A204.1 (cell line): Measurements from ENCODE around the gene DNMT3A.

Experiments used
- FAIRE-seq: peaks from 2 replicates; lab custom pipeline; 2012; peaks lifted over from hg19 to GRCh38; lab: Jason Lieb, UNC

DNMT3A gene

GRCh38 chr2:25343187-25343825 is 1.6 kb upstream of the DNMT3A start:
- FAIRE-seq = no peak

DNA sequence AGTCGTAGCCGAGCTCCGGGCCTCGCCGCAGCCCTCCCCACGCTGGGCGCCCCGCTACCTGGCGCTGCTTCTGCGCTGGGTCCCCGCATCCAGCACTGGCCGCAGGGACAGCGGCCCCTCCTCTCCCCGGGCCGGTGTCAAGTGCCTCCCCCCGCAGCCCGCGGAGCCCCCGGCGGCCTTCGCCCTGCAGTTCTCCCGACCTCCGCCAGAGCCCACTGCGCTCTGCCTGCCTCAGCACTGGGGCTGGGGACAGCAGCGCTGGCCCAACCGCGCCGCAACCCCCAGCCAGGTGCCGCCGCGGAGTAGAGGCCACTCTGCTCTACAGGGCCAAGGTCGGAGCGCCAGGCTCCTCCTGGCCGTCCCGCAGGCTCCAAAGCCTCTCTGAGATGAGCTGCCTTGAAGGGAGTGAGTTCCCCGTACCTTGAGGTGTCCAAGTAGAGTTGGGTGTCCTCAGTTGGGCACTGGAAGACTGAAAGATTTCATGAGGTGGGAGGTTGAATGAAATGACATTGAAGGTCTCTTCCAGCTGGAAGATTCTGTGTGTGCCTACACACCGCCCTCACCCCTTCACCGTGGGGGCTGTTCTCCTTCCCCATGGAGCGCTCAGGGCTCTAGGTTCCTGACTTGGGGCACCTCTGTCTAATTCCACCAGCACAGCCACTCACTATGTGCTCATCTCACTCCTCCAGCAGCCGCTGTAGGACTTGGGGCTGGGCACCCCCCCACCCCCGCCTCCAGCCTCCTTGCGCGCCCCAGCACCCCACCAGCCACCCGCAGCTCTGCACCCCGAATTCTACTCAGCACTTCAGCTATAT is 854 bp upstream of the DNMT3A start:
- FAIRE-seq = no peak

DNA sequence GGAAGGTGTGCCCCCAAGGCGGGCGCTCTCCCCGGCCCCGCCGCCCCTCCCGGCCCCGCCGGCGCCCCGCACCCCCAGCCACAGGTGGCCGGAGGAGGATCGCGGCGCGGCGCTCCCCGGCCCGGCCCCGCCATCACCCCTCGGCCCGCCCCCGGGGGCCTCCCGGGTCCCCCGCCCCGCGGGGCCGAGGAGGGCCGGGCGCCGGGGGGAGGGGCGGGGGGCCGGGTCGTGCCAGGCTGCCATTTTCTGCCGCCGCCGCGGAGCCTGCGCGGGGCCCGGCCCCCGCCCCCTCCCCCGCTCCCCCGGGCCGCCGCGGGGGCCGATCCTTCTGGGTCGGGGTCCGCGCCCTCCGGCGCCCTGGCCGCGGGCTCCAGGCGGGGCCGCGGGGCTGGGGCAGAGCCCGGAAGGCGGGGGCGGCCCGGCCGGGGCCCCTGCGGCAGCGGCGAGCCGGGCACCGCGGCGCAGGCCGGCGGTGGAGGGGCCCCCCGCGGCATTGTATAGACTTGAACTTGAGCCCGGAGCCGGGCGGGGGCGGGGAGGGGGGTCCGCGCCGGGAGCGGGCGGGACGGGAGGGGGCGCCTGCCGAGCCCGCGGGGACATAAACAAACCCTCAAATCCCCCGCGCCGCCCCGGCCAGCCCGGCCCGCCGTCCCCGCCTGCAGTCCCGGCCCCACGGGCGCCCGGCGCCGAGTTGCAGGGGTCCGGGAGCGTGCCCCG is 556 bp downstream of the DNMT3A start:
- no peak for FAIRE-seq

GRCh38 chr2:25340181-25340921 is 1.4 kb downstream of the DNMT3A start:
- FAIRE-seq = no peak

DNA sequence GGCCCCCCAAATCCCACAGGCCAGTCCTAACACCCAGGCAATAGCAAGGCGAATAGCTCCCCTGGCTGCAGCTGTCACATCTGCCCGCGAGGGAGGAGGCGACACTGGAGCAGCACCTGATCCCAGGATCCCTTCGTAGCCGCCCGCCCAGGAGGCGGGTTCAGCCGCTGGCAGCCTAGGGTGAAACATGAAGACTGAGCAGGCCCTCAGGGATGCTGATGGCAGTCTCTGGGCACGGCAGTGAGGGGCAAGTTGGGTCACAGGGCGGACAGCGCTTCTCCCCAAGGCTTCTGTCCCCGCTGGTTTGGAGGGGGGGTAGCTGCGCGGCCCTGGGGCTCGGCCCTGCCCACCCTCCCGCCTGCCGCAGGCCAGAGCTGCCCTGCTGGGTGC is 1.9 kb downstream of the DNMT3A start:
- FAIRE-seq = no peak

GRCh38 chr2:25339211-25339674 is 2.5 kb downstream of the DNMT3A start:
- FAIRE-seq = no peak

GRCh38 chr2:25338401-25338800 is 3.3 kb downstream of the DNMT3A start:
- no peak for FAIRE-seq

DNA sequence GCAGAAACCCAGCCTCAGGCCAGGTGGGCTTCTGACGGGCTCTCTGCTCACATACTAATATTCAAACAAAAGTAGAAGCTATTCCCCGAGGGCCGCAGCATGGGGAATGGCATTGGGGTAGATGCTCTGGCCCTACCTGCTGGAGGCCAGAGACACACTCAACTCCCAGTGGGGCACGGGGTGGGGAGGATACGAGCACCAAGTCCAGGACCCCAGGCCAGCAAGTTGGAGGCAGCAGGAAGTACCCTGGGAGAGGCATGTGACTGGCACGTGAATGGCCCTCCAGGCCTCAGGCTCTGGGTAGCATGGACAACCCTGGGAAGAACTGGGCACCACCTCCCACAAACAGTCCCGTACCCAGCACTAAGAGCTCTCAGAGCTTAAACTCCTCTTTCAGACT is 3.8 kb downstream of the DNMT3A start:
- no peak for FAIRE-seq

- FAIRE-seq = no peak
Observed at GRCh38 chr2:25337276-25337675, 4.4 kb downstream of the DNMT3A start.

DNA sequence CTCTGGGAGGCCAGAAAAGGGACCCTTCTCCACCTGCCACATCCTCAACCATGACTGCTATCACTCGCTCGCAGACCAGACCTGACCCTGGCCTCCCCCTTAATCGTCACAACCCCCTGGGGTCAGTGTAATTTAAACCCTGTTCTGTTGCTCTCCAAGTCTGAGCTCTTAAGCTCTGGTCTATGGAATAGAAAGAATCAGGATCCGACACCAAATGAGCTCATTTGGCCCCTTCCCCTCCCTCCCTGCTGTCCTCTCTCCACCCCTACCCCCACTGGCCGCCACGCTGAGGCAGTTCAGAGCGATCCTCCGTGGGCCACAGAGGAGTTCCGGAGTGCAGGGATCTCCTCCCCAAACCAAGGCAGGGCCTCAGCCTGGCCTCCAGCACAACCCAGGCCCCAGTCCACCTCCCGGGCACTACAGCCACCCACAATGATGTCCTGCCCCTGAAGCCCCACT is 5.3 kb downstream of the DNMT3A start:
- no peak for FAIRE-seq

GRCh38 chr2:25335971-25336370 is 5.8 kb downstream of the DNMT3A start:
- FAIRE-seq = no peak

- FAIRE-seq = no peak
Observed at GRCh38 chr2:25335204-25335603, 6.5 kb downstream of the DNMT3A start.

- no peak for FAIRE-seq
Observed at GRCh38 chr2:25334482-25334881, 7.2 kb downstream of the DNMT3A start.

DNA sequence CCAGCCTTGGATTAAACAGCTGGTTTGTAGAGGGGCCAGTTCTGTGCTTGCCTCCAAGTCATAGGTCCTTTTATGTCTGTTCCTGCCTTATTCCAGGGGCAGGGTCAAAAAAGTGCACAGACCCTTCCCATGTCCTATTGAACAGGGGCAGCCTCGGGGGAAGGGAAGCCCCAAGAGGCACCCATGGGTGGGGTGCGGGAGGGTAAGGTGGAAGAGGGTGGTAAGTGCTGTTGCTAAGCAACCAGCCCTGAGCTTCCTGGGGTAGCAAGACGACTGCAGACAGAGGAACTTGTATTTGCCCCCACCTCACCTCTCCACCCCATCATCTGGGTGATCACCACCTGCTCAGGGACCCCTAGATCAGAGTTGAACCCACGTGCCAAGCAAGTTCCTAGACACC is 7.7 kb downstream of the DNMT3A start:
- FAIRE-seq = no peak

GRCh38 chr2:25332571-25332970 is 9.2 kb downstream of the DNMT3A start:
- FAIRE-seq = no peak

DNA sequence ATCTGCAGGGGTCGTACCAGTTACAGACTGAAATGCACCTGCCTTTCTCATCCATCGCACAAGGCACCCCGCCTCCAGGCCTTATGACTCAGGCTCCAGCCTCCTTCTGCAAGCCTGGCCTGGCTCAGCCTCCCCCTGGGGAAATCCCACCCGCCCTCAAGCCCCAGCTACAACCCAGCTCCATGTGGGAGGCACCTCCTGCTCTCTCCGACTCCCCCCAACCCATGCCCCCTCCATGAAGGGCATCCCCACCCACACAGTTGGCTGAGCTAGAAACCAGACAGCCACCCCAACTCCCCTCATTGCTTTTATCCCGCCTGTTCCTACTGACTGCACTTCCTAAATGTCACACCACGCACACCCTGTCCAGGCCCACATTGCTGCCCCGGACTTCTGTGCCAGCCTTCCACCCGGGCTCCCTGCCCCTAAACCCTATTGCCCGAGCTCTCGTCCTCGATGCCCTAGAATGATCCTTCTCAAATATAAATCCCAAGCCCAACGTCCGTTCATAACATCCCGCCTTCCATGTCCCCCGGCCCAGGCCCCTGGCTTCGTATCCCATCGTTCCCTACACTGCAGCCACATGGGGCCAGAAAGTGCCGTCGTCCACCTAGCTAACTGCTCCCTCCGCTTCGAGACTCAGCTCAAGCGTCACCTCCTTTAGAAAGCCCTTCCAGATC is 9.9 kb downstream of the DNMT3A start:
- FAIRE-seq = no peak

GRCh38 chr2:25330937-25331336 is 10.8 kb downstream of the DNMT3A start:
- FAIRE-seq = no peak

- no peak for FAIRE-seq
Observed at GRCh38 chr2:25330273-25330672, 11.5 kb downstream of the DNMT3A start.

DNA sequence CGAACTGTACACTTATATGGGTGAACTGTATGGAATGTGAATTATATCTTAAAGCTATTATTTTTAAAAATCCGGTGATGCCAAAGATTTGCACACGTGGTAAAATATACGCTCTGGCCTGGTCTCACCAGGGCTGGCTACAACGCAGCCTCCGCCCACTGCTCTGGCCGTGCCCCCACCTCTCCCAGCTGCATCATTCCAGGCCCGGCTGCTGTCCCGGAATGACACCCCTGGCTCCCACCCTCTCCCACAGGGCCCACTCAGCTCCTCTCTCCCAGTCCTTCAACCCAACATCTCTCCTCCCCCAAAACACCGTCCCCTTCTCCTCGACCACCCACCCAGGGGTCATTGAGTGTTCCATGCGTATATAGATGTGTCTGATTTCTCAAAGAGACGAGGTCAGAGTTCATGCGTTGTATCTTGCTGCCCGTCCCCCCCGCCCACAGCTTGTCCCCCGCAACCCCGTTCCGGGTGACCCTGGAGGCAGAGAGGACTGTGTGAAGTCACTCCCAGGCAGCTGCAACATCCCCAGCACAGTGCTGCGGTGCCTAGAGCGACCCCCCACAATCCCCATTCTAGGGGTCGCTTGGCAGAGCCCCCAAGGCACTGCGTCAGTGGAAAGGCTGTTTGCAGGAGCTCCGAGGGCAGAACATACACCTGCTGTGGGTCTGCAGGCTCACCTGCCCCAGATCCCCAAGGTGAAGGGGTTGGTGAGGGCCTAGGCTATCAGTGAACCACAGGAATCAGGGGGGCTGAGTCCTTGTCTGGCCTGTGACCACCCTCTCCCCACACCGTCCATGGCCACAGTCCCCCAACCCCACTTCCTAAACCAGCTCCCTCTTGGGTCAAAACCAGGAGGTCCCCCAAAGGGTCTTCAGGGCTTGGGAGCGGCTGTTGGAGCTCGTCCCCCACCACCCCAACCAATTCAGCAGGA is 13.3 kb downstream of the DNMT3A start:
- FAIRE-seq = no peak

GRCh38 chr2:25326326-25327013 is 15.3 kb downstream of the DNMT3A start:
- FAIRE-seq = no peak
